Measurements from ENCODE around the gene VDAC2. TPM values are rescaled to one million over a fixed set of nuclear protein-coding genes. Genes with fewer than 3 reads are reported as not detected.

The VDAC2 gene
- total and polyA plus RNA-seq, 7 donors: 314 to 770 (median 432) TPM

GRCh38 chr10:75246506-75246905 lies 35.9 kb downstream of the VDAC2 start:
- WGBS, 3 donors: 85 to 87% (median 87%) methylated on average over 6 of the region's 6 CpGs
- intact Hi-C loops (cut with DNase I): no loop called here
- no peaks in the 10 kb centered on the region for H3K36me3 ChIP-seq (ENCODE audit: insufficient read depth in 1 of 2, low read depth in 1 of 2)

GRCh38 chr10:75247797-75248196 lies 37.2 kb downstream of the VDAC2 start:
- H3K9me3 ChIP-seq: peaks cover 2% of the 10 kb centered on the region
- ATAC-seq: peak; percentile 50 to 67 (median 54)
- TF ChIP-seq, protein P1, sequence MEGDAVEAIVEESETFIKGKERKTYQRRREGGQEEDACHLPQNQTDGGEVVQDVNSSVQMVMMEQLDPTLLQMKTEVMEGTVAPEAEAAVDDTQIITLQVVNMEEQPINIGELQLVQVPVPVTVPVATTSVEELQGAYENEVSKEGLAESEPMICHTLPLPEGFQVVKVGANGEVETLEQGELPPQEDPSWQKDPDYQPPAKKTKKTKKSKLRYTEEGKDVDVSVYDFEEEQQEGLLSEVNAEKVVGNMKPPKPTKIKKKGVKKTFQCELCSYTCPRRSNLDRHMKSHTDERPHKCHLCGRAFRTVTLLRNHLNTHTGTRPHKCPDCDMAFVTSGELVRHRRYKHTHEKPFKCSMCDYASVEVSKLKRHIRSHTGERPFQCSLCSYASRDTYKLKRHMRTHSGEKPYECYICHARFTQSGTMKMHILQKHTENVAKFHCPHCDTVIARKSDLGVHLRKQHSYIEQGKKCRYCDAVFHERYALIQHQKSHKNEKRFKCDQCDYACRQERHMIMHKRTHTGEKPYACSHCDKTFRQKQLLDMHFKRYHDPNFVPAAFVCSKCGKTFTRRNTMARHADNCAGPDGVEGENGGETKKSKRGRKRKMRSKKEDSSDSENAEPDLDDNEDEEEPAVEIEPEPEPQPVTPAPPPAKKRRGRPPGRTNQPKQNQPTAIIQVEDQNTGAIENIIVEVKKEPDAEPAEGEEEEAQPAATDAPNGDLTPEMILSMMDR (IDR thresholded peaks at IDR 0.05): no peak

More at GRCh38 chr10:75246506-75246905, 35.9 kb downstream of the VDAC2 start:
- Histone ChIP-seq H3K4me1 (no peaks in the 10 kb centered on the region), H3K27ac (no peak overlapping the region), H3K4me3 (no peak overlapping the region), H3K9me3 (no peaks in the 10 kb centered on the region), H3K27me3 (ENCODE audit: insufficient read depth in 3 of 3, low read length in 2 of 3) (no peaks in the 10 kb centered on the region)
- no peak for ATAC-seq
- no peak for DNase-seq
- TF ChIP-seq, protein P1 (IDR thresholded peaks at IDR 0.05): no peak

GRCh38 chr10:75250934-75251333 lies 40.3 kb downstream of the VDAC2 start:
- TF ChIP-seq, protein P1 (IDR thresholded peaks at IDR 0.05): no peak
- Histone ChIP-seq H3K27ac (no peak overlapping the region), H3K27me3 (ENCODE audit: insufficient read depth in 3 of 3, low read length in 2 of 3) (no peaks in the 10 kb centered on the region), H3K9me3 (peaks cover 14% of the 10 kb centered on the region), H3K4me1 (no peaks in the 10 kb centered on the region), H3K4me3 (no peak overlapping the region), H3K36me3 (ENCODE audit: insufficient read depth in 1 of 2, low read depth in 1 of 2) (no peaks in the 10 kb centered on the region)
- intact Hi-C loops (cut with DNase I): no loop called here
- DNase-seq (no peak), ATAC-seq (no peak)
- WGBS, 3 donors: 55 to 65% (median 61%) methylated on average over 3 of the region's 3 CpGs

More at GRCh38 chr10:75247797-75248196, 37.2 kb downstream of the VDAC2 start:
- intact Hi-C loops (cut with DNase I): no loop called here
- WGBS, 3 donors: 42 to 62% (median 45%) methylated on average over 5 of the region's 5 CpGs
- no peak for DNase-seq
- H3K4me1 ChIP-seq: no peaks in the 10 kb centered on the region
- H3K27ac ChIP-seq: no peak overlapping the region
- no peaks in the 10 kb centered on the region for H3K36me3 ChIP-seq (ENCODE audit: insufficient read depth in 1 of 2, low read depth in 1 of 2)
- H3K27me3 ChIP-seq (ENCODE audit: insufficient read depth in 3 of 3, low read length in 2 of 3): no peaks in the 10 kb centered on the region
- H3K4me3 ChIP-seq: no peak overlapping the region

GRCh38 chr10:75253281-75254220 lies 43.0 kb downstream of the VDAC2 start:
- intact Hi-C loops (cut with DNase I): no loop called here
- ATAC-seq (no peak), DNase-seq (no peak)
- H3K27ac ChIP-seq: no peak overlapping the region
- no peaks in the 10 kb centered on the region for H3K36me3 ChIP-seq (ENCODE audit: insufficient read depth in 1 of 2, low read depth in 1 of 2)
- H3K4me3 ChIP-seq: no peak overlapping the region
- TF ChIP-seq, protein P1 (IDR thresholded peaks at IDR 0.05): no peak
- no peaks in the 10 kb centered on the region for H3K27me3 ChIP-seq (ENCODE audit: insufficient read depth in 3 of 3, low read length in 2 of 3)
- no peaks in the 10 kb centered on the region for H3K4me1 ChIP-seq
- WGBS, 3 donors: 100% methylated on average over 1 of the region's 1 CpG
- H3K9me3 ChIP-seq: peaks cover 14% of the 10 kb centered on the region
